NCI-H2029 treated with DMSO at 0.1 percent for 48 hours (cell line): ENCODE data around the gene WDPCP.
"Not testable (repeated sequence)": the region's sequence is repeated elsewhere in the genome, so short reads cannot be mapped to it uniquely, and the experiment has no call there.

Experiments used
- DNase-seq: peaks from one replicate; lab custom pipeline; 2025; lab: John Stamatoyannopoulos, UW

The WDPCP gene

GRCh38 chr2:63369146-63369545 lies 219.1 kb downstream of the WDPCP start:
- DNase-seq, result no peak

- peak; percentile 59 for DNase-seq
Measured at GRCh38 chr2:63364866-63365265, 223.4 kb downstream of the WDPCP start.

GRCh38 chr2:63357722-63358121 lies 230.6 kb downstream of the WDPCP start:
- DNase-seq, result not testable (repeated sequence)

GRCh38 chr2:63347361-63347760 lies 240.9 kb downstream of the WDPCP start:
- no peak for DNase-seq

- no peak for DNase-seq
Measured at GRCh38 chr2:63346411-63346810, 241.9 kb downstream of the WDPCP start.

- DNase-seq, result no peak
Measured at GRCh38 chr2:63345285-63345633, 243.0 kb downstream of the WDPCP start.

- no peak for DNase-seq
Measured at GRCh38 chr2:63344575-63345284, 243.5 kb downstream of the WDPCP start.

GRCh38 chr2:63343397-63344109 lies 244.7 kb downstream of the WDPCP start:
- DNase-seq, result no peak

- DNase-seq, result no peak
Measured at GRCh38 chr2:63340443-63340842, 247.8 kb downstream of the WDPCP start.

- no peak for DNase-seq
Measured at GRCh38 chr2:63334910-63335309, 253.4 kb downstream of the WDPCP start.

GRCh38 chr2:63326473-63326872 lies 261.8 kb downstream of the WDPCP start:
- no peak for DNase-seq

- DNase-seq, result not testable (repeated sequence)
Measured at GRCh38 chr2:63323662-63324061, 264.6 kb downstream of the WDPCP start.

- DNase-seq, result not testable (repeated sequence)
Measured at GRCh38 chr2:63321973-63322372, 266.3 kb downstream of the WDPCP start.

GRCh38 chr2:63320669-63321068 lies 267.6 kb downstream of the WDPCP start:
- no peak for DNase-seq

GRCh38 chr2:63310614-63311013 lies 277.7 kb downstream of the WDPCP start:
- no peak for DNase-seq

- DNase-seq, result no peak
Measured at GRCh38 chr2:63301481-63301880, 286.8 kb downstream of the WDPCP start.

- no peak for DNase-seq
Measured at GRCh38 chr2:63300835-63301234, 287.4 kb downstream of the WDPCP start.

- no peak for DNase-seq
Measured at GRCh38 chr2:63287956-63288355, 300.3 kb downstream of the WDPCP start.

- not testable (repeated sequence) for DNase-seq
Measured at GRCh38 chr2:63286520-63286919, 301.8 kb downstream of the WDPCP start.

GRCh38 chr2:63283273-63283672 lies 305.0 kb downstream of the WDPCP start:
- DNase-seq, result no peak

- DNase-seq, result no peak
Measured at GRCh38 chr2:63272560-63272959, 315.7 kb downstream of the WDPCP start.

- DNase-seq, result no peak
Measured at GRCh38 chr2:63270717-63271116, 317.6 kb downstream of the WDPCP start.

GRCh38 chr2:63268946-63269345 lies 319.3 kb downstream of the WDPCP start:
- no peak for DNase-seq

GRCh38 chr2:63261137-63261621 lies 327.1 kb downstream of the WDPCP start:
- no peak for DNase-seq
